ENCODE data around the gene TTC28.

TTC28 gene

DNA sequence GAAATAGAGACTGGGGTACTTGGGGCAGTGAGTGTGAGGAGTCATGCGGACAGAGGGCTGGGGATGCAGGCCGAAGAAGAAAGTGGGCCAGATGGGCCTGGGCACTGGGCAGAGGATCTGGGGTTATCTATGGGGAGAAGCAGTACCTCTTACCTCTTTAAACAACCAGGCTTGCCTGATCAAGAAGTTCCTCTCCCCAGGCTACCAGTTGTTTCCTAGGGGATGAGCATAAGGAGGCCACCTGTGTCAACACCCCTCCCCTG lies 662.2 kb downstream of the TTC28 start:
- Histone ChIP-seq H3K9me3 (ENCODE audit: control insufficient read depth, insufficient read depth, low read depth, low read length) (no peaks in the 10 kb centered on the region), H3K4me1 (ENCODE audit: control insufficient read depth, insufficient read depth, low read length) (no peaks in the 10 kb centered on the region), H3K36me3 (ENCODE audit: control insufficient read depth in 2 of 2, insufficient read depth in 1 of 2, low read length in 2 of 2) (peaks cover 0 to 5% of the 10 kb centered on the region in 2 experiments; a peak in 1 of 3 replicates), H3K4me3 (ENCODE audit: low read depth, low read length) (no peak overlapping the region), H3K27ac (ENCODE audit: extremely low read depth, low read depth, low read length) (no peak overlapping the region)
- ChIA-PET POLR2A (no interaction called here), CTCF (interaction anchor here (0.6 to 0.7 kb wide), 2 partner anchors 185 to 630 kb away, joined by 3 to 4 read pairs; no protein-coding TSS in a partner anchor)
- TF ChIP-seq ZNF121 (tag by site-specific recombination; IDR thresholded peaks at IDR 0.05), result no peak
- TF ChIP-seq ZNF701 (tag by site-specific recombination; IDR thresholded peaks at IDR 0.05), result no peak
- TF ChIP-seq ZNF624 (tag by site-specific recombination; IDR thresholded peaks at IDR 0.05), result no peak
- no peak for TF ChIP-seq KLF16 (tag by site-specific recombination; IDR thresholded peaks at IDR 0.05)
- no peak for TF ChIP-seq ZIC2 (tag by site-specific recombination; IDR thresholded peaks at IDR 0.05)
- TF ChIP-seq GLIS1 (tag by site-specific recombination; IDR thresholded peaks at IDR 0.05), result no peak
- no peak for TF ChIP-seq ZXDB (tag by site-specific recombination; IDR thresholded peaks at IDR 0.05)
- no peak for TF ChIP-seq ZNF692 (tag by site-specific recombination; IDR thresholded peaks at IDR 0.05)
- TF ChIP-seq ZNF155 (tag by site-specific recombination; IDR thresholded peaks at IDR 0.05), result no peak
- TF ChIP-seq GLI2 (tag by site-specific recombination; IDR thresholded peaks at IDR 0.05; ENCODE audit: borderline replicate concordance, low read depth), result no peak
- TF ChIP-seq ZBTB20 (tag by site-specific recombination; IDR thresholded peaks at IDR 0.05), result no peak
- no peak for TF ChIP-seq ZNF426 (tag by site-specific recombination; IDR thresholded peaks at IDR 0.05)
- TF ChIP-seq ZNF521 (tag by site-specific recombination; IDR thresholded peaks at IDR 0.05), result no peak
- no peak for TF ChIP-seq ZNF830 (tag by site-specific recombination; IDR thresholded peaks at IDR 0.05; ENCODE audit: low read depth)
- TF ChIP-seq ZNF10 (tag by site-specific recombination; IDR thresholded peaks at IDR 0.05), result no peak

DNA sequence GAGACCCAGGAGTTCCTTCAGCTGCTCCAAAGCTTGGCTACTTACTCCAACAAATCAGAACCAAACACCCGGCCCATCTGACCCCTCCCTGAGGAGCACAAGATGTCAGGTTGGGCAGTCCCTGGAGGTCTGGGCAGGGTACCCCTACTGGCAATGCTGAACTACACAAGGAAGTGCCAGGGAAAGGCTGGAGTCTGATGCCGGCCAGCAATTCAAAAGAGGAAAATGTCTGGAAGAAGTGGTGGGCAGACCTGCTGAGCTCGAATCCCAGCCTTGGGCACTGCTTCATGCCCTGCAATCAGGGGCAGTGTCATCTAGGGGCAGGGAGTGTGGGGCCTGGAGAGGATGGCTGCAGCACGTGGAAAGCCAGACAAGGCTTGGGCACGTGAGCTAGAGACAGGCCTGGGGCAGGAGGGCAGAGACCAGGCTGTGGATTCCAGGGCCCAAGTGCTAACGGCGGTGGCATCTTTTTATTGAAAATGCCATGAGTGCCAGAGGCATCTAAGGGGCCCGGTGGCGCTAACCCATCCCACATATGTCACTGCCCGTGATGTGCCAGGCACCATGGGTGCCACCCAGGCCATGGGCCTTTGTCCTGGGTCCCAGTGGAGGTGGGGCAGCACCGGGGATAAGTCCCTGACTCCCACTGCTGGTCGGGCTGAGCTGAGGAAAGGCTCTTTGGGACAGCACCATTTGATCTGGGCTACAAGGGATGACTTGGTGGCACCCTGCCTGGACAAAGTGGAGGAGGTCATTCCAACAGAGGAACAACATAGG lies 662.7 kb downstream of the TTC28 start:
- CTCF ChIA-PET, result interaction anchor here (0.6 to 0.7 kb wide), 3 partner anchors 97 to 630 kb away, joined by 3 to 4 read pairs (median 3); no protein-coding TSS in a partner anchor
- Histone ChIP-seq H3K36me3 (ENCODE audit: control insufficient read depth in 2 of 2, insufficient read depth in 1 of 2, low read length in 2 of 2) (peaks cover 0 to 9% of the 10 kb centered on the region in 2 experiments; a peak in 1 of 3 replicates), H3K4me3 (ENCODE audit: low read depth, low read length) (no peak overlapping the region), H3K27ac (ENCODE audit: extremely low read depth, low read depth, low read length) (no peak overlapping the region), H3K9me3 (ENCODE audit: control insufficient read depth, insufficient read depth, low read depth, low read length) (no peaks in the 10 kb centered on the region), H3K4me1 (ENCODE audit: control insufficient read depth, insufficient read depth, low read length) (no peaks in the 10 kb centered on the region)
- POLR2A ChIA-PET, result no interaction called here
- TF ChIP-seq SP7 (tag by site-specific recombination; IDR thresholded peaks at IDR 0.05), result no peak
- no peak for TF ChIP-seq ZBTB6 (tag by site-specific recombination; IDR thresholded peaks at IDR 0.05)
- no peak for TF ChIP-seq ZNF423 (tag by site-specific recombination; IDR thresholded peaks at IDR 0.05)
- no peak for TF ChIP-seq ZNF76 (tag by site-specific recombination; IDR thresholded peaks at IDR 0.05; ENCODE audit: borderline replicate concordance, low read depth)
- no peak for TF ChIP-seq KLF17 (tag by site-specific recombination; IDR thresholded peaks at IDR 0.05)
- no peak for TF ChIP-seq ZIC2 (tag by site-specific recombination; IDR thresholded peaks at IDR 0.05)
- no peak for TF ChIP-seq ZBTB11 (tag by site-specific recombination; conservative IDR thresholded peaks at IDR 0.05; ENCODE audit: low read depth)
- no peak for TF ChIP-seq ZNF561 (tag by site-specific recombination; IDR thresholded peaks at IDR 0.05; ENCODE audit: borderline replicate concordance)
- TF ChIP-seq ZNF558 (tag by site-specific recombination; IDR thresholded peaks at IDR 0.05), result no peak
- TF ChIP-seq ZNF280D (tag by site-specific recombination; IDR thresholded peaks at IDR 0.05), result no peak
- TF ChIP-seq ZNF248 (tag by site-specific recombination; IDR thresholded peaks at IDR 0.05), result no peak
- TF ChIP-seq ZNF23 (tag by site-specific recombination; IDR thresholded peaks at IDR 0.05; ENCODE audit: borderline replicate concordance), result no peak

All from HEK293 (cell line).